ENCODE data around the gene LRMDA.

LRMDA gene

DNA sequence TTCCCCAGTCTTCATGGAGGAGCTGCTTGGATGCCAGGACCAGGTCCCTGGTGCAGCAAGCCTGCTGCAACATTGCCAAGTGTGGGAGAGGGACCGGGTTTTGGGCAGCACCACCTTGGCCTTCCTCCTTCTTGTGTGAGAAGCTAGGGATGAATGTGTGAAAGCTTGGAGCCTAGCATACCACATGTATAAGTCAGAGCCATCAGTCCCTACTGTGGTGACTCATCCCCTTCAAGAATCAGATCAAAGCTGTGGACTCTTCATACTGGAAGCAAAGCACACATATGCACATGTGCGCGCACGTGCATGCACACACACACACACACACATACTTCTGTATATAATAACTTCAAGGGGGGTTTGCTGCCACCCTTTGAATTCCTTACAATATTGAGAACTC lies 527.8 kb downstream of the LRMDA start:
- in situ Hi-C loops (cut with MboI; ENCODE audit: low sequenced_read_pairs): no loop called here

DNA sequence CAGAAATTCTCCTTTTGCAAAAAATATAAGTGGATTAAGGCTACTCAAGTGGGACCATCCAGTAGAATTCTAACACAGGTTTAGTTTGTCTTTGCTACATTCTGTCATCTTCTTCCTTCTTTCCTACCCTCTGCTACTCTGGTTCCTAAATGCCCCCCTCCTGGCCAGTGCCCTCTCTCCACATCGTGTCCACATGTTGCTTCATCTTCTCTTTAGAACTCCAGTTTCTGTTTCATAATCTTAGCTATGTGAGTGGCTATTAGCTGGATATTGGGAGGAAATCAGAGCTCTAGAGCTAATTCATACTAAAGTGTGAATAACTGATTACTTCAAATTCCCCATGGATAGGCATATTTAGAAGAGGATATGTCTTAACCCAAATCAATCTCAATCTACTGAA lies 528.5 kb downstream of the LRMDA start:
- in situ Hi-C loops (cut with MboI; ENCODE audit: low sequenced_read_pairs): no loop called here

DNA sequence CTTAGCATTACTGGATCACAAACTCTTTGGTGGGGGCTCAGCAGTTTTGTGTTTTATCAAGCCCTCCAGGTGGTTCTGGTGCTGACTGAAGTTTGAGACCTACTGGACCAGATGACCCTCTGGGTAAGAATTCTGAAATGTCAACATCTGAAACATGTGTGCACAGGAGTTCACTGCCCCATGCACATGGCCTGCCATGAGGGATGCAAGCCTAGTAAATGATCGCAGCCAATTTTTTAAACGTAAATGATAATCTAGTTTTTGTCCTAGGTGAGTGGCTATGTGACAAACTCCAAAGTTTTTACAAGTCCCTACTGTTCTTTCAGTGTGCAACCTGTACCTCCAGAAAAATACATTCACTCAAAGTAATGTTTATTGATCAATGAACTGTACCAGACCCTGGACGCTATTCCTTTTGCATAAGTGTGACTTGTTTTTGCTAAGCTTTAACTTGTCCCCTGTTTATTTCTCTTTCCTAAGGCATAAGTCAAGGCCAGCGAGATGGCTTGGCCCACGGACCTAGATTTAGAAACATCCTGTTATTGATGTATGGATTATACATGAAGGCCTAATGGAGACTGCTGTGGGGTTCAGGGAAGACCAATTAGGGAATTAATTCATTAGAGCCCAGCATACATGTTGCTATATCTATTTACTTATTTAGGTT lies 531.1 kb downstream of the LRMDA start:
- in situ Hi-C loops (cut with MboI; ENCODE audit: low sequenced_read_pairs): no loop called here

DNA sequence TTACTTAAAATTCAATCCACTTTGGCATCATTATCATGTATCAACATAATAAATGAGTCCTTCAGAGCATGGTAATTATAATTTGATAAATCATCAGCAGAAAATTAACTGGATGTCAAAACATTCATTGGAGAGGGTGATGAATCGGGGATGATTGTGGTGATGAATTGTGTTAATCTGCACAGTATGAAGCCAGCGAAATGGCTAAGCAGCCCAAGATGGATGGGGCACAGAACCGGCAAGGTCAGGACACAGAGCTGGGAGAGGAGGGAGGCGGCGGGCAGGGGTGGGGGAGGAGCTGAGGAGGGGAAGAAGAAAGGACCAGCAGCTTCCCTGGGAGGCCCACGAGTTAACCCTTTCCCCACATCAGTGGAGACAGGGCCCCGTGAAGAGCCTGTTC lies 536.1 kb downstream of the LRMDA start:
- in situ Hi-C loops (cut with MboI; ENCODE audit: low sequenced_read_pairs): no loop called here

DNA sequence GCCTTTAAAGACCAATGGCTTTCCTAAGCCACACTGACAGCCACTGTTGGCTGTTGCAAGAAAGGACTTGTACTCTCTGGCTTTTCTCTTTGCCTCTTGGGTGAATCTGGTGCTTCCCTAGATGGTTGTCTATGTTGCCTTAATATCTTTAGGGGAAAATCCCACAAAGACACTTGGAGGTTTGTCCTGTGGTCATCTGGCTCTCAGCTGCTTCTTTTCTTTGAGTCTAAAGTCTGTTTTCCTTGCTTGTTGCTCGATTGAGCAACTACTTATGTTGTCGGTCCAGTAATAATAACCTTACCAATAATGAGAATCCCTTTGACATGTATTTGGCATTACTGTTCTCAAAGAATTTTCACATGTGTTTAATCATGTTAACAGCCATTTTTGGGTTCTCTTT lies 537.6 kb downstream of the LRMDA start:
- in situ Hi-C loops (cut with MboI; ENCODE audit: low sequenced_read_pairs): no loop called here

DNA sequence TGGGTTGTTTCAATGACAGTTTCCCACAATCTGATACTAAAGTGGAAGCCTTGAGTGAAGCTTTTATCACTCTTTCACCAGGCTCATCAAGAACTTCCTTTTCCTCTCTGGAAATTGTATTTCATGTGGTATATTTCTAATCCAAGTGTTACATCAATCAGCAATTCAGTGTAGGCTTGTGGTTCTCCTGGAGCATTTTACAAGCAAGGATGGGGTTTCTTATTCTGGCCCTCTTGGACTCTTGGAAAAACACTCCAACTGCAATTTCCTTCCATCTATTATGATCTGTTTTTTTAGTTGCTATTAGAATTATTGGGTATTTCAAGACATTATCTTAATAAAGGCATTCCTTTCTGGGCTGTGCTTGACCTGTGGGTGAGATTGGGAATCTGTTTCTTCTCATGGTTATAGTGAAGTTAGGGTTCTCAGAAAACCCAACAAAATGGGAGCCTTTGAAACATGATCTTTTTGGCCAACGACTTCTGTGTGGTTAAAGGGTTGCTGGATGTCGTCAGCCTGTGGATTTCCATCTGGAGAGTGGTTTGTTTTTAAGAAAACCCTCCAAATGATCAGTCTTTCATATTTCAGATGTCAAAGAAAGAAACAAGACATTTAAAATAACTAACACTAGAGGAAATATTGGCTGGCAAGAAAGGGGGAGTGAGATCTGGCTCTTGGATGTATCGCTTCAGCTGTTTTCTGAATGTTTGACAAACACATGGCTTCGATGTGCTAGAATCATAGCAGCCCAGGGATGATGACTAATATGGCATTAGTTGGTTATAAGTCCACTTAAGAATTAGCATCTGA lies 540.2 kb downstream of the LRMDA start:
- in situ Hi-C loops (cut with MboI; ENCODE audit: low sequenced_read_pairs): no loop called here

DNA sequence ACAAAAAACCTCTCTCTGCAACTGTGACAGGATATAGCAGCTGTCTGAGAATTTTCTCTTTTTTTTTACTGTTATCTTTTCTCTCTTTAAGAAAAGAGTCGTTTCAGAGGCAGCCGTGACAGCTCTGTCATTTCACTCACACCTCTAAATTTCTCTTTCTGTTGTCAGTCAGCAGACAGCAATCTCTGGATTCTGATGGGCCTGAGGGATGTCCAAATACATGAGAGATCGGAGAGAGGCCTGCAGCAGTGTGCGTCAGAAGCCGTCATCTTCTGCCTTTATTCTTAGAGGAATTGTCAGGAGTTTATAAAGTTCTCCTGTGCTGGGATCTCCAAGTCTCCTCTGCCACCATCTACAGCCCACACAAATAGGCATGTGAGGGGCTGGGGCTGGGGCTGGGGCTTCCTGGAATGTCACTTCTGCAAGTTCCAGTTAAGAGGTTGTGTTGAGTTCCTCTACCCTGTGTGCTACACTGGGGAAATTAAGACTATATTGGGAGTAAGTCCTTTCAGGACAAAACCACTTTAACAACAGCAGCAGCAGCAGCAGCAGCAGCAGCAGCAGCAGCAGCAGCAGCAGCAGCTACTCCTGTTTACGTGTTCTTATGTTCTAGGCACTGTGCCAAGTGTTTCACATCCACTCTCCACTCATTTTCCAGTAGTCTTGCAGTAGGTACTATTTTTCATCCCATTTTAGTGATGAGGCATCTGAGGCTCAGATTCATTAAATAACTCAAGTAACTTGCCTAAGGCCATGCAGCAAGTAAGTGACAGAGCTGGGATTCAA lies 541.3 kb downstream of the LRMDA start:
- in situ Hi-C loops (cut with MboI; ENCODE audit: low sequenced_read_pairs): no loop called here

DNA sequence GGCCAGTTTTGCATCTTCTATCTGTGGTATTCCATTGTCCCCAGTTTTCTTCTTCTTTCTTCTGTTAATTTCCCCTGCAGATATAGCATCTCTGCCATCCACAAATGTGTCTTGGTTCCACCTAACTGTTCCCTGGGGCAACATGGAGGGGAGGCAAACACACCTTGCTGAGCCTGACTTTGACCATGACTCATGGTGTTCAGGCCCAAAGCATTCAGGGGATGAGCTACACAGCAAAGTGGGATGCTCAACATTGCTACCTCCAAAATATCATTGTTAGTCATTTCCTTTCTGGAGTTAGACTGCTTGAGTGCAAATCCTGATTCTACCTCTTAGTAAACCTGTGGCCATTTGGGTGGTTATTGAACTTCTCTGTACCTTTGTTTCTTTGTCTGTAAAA lies 542.7 kb downstream of the LRMDA start:
- in situ Hi-C loops (cut with MboI; ENCODE audit: low sequenced_read_pairs): no loop called here

DNA sequence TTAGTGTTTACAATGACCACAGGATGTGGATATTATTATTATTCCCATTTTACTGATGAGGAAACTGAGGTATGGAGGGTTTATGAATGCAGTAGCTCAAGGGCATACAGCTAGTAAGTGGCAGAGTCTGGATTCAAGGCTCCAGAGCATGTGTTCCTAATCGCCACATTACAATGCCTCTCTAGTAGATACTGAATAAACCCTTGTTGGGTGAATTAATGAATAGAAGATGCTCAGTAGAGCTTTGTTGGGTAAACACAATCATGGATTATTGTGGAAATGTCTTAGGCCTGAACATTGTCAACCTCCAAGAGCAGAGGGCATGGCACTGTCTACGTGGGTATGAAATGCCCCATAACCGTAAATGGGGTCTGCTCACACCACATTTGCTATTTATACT lies 545.3 kb downstream of the LRMDA start:
- in situ Hi-C loops (cut with MboI; ENCODE audit: low sequenced_read_pairs): no loop called here

DNA sequence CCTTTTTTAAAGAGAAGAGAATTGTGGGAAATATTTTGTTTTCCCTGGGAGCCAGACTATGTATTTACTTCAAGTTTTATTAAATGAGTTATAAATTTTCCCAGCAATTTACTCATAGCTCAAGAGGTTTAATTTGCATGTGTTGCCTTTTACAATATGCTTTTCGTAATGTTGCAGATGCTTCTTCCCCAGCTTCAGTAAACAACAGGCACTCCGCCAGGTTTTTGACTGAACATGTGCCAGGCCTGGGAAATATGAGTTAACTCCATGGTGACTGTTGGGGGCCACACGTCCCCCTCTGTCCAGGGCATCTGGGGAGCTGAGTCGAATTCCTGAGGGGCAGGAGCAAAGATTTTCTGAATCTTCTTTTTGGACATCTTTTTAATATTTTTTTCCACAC lies 545.7 kb downstream of the LRMDA start:
- in situ Hi-C loops (cut with MboI; ENCODE audit: low sequenced_read_pairs): no loop called here

DNA sequence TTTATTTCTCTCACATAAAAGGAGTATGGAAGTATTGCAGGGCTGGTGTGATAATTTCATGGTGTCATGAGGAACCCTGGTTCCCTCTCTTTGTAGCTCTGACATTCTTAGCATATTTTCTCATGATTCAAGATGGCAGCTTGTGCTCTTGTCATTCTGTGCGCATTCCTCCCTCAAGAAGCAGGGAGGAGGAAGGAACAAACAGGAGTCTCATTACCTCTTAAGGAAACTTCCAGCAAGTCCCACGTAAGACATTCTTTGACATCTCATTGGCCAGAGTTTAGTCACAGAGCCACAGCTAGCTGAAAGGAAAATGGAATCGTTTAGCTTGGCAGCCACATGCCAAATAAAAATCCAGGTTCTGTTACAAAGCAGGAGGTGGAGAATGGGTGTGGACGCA lies 546.8 kb downstream of the LRMDA start:
- in situ Hi-C loops (cut with MboI; ENCODE audit: low sequenced_read_pairs): no loop called here

DNA sequence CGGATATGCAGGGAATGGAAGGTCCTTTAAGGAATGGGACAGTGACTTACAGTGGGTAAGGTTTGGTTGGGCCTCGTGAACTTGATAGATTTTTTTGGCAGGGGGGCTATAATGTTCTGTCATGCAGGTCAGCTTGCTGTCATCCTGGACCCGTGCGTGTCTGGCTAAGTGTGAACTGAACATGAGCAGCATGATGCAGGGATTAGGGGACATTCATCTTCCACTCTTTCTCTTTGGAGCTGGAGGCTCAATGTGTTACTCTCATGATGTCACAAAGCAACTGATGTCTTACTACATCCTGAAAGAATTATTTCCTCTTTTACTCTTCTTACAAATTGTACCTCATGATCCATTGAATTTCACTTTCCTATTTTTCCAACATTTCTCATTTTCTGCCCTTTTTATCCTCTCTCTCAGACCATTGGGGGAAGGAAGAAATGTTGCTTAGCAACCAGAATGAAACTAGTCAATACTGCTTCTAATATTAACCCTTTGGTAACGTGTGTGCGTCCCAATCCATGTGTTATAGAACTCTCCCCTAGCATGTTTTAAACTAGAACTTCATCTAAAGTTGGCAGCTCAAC lies 549.1 kb downstream of the LRMDA start:
- in situ Hi-C loops (cut with MboI; ENCODE audit: low sequenced_read_pairs): no loop called here

DNA sequence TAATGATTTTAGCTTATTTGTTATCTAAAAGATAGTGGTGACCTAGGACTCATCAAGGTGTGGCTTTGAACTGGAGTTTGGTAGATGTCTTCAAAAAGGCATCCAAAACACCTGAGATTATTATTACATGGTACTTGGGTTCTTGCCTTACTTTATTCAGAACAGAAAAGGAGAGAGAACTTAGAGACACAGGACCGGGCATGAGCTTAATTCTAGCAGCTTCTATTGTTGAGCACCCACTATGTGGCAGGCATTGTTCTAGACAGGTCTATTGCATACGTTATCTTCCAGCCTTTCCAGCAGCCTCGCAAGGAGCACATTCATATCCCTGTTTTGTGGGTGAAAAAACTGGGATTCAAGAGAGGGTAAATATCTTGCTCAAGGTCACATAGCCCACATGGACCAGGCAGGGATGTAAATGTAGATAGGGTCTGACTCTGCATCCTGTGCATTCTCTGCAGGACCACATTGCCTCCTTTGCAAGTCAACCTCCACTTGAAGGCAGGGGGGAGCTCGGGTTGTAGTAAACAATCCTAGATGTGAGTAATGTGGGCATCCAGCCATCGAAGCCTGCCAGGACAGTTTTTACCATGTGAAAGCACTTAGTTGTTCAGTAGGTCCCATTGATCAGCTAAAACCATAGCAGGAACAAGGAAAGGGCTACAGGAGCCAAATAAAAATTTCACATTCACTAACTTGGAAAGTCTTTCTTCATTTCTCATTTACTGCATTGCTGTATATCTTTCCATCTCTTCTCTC lies 551.4 kb downstream of the LRMDA start:
- in situ Hi-C loops (cut with MboI; ENCODE audit: low sequenced_read_pairs): no loop called here

DNA sequence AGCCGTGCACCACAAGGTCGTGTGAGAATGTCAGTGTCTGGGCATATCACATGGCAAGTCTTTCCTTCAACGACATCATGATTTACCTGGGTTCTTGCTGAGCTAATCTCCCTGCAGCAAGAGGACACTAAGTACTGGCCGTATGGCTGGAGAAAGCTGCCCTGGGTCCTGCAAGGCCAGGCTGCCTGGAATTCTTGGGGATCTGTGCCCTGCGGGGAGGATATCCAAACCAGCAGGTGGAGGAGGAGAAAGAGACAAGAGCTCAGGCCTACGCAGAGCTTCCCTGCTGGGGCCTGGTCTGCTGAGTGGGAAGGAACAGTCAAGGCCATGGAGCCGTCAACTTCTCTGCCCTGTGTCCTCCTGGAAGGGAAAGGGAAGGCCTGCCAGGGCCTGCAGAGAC lies 552.6 kb downstream of the LRMDA start:
- in situ Hi-C loops (cut with MboI; ENCODE audit: low sequenced_read_pairs): no loop called here

DNA sequence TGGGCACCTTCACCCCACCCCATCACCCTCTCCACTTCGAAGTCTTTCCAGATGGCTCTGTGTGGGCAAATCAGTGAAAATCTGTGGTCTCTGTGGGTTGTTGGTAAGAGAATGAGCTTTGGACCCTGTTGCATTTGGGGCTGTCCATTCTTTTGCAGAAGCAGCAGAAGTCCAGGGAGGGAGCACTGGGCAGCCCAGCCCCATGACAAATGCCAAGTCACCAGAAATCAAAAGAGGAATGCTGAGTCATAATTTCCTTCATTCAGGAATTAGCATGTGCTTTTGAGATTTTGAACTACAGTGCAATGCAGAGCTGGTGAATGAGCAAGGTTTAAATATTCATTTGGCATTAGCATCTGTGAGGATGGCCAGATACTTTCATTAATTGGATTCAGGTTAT lies 556.2 kb downstream of the LRMDA start:
- in situ Hi-C loops (cut with MboI; ENCODE audit: low sequenced_read_pairs): no loop called here

DNA sequence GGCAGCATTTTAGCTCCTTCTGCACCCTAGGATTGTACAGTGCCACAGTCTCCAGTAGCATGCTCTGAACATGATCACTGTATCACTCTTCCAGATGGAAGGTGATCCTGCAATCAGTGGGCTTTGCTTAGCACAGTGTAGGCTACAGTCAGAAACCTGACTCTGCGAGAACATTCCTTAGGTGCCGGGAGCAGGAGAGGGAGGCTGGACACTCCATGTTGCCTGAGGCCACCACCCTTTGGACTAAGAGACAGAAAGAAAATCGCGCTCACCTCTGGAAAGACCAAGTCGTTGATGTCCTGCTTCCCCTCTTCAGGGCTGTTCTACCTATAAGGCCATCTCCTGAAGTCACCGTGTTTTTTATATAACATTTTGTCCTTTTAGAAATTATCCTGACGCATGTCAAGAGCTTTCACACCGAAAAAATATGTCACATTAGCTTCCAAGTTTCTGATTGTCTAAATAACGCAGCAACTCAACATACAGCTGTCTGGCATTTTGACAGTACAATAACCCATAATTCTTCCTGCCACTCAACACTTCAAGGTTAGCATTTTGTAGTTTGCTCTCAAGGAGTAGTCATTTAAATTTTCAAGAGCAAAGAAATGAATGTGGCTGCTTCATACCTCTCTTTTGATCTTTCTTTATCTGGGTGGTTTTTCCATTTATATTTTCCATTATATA lies 563.1 kb downstream of the LRMDA start:
- in situ Hi-C loops (cut with MboI; ENCODE audit: low sequenced_read_pairs): no loop called here

DNA sequence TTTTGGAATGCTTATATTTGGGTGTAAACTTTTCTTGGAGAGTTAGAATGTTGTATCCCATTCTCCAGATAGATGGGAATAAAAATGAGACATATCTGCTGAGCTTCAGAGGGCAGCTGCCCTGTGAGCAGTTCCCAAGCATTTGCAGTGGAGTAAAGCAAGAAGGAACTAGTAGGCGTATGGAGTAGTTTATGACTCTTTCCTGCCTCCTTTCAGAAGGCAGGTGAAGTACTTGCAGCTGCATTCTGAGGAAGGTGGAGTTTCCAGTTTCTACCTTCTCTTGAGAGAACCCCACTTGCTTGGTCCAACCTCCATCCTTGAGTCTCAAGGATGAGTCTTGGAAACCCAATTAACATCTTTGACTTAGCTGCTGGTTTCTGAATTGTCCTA lies 563.6 kb downstream of the LRMDA start:
- in situ Hi-C loops (cut with MboI; ENCODE audit: low sequenced_read_pairs): no loop called here

DNA sequence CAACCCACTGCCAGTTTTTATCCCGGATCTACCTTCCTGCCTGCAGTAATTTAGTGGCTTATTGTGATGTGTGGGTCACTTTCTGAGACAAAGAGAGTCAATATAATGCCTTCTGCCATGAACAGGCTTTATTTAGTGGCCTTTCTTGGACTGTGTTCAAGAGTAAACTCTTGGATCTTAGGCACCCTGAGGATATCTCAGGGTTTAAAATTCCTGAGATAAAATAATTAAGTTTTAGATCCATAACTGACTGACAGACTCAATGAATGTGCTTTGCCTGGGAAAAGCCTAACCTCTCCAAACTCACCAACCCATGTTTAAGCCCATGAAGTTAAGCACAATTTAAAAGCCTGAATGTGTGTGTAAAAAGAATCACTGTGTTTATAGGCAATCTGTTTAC lies 564.3 kb downstream of the LRMDA start:
- in situ Hi-C loops (cut with MboI; ENCODE audit: low sequenced_read_pairs): no loop called here

DNA sequence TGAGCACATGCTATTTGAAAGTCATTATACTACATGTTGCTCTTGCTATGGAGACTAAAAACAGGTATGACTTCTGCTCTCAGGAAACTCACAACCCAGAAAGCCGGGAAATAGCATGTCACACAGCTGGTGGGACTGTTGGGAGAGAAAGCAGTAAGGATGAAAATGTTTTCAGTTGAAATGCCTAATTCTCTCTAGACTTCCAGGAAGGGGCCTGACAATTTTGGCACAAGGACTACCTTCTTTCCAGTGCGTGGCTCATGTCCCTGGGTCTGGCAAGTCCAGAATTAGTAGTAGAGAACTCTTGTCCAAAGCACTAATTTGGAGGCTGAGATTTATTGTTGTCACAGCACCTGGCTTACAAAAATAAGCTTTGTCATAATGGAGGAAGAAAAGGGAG lies 567.6 kb downstream of the LRMDA start:
- in situ Hi-C loops (cut with MboI; ENCODE audit: low sequenced_read_pairs): no loop called here

DNA sequence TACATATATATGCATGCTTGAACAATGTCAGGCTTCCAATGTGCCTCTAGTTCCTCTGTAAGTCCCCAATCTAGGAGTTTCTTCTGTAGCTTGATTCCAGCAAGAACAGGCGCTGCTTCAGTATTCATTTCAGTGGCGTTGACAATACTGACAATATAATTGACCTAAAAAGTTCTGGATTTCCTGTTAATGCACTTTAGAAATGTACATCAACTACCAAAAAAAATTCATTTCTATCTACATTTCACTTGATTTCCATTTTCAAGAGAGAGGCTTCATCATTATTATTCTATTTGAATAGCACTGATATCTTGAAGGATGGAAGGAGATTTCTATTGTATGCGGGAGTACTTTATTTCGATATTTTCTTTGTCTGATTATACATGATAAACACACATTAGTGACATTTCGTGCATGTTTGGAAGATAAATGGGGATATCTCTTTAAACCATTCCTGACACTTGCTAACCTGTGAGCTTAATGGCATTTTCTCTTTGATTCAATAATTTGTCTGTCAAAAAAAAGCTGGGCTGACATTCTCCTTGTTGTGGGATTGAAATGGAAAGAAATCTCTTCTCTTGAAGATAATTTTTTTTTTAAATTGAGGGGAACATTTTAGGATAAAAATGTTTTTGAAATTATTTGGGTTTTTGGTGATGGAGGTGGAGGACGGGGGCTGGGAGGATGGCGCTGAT lies 568.2 kb downstream of the LRMDA start:
- in situ Hi-C loops (cut with MboI; ENCODE audit: low sequenced_read_pairs): no loop called here
